Left renal pelvis (tissue), 4 donors: ENCODE results near the gene SMOC2. TPM values are rescaled to one million over a fixed set of nuclear protein-coding genes. Genes with fewer than 3 reads are reported as not detected.

Experiments used
- DNase-seq, 4 donors: peaks; one replicate each; pipeline ENCODE4 v3.0.0-alpha.2; 2013; ENCODE audit warnings: low read depth in 4 of 4, low spot score in 3 of 4
- polyA plus RNA-seq, 4 donors: library from polyadenylated mRNA; unstranded; fragments of 120-200 nt; gene quantifications; one replicate each; pipeline ENCODE4 v1.2.1, GENCODE V29; 2013; ENCODE audit not compliant: insufficient read length in 4 of 4

SMOC2 gene
- polyA plus RNA-seq, 4 donors = 19.7 to 420 (median 40.8) TPM

GRCh38 chr6:168616816-168617765 lies 176.1 kb downstream of the SMOC2 start:
- DNase-seq = no peak

- no peak for DNase-seq
Measured at GRCh38 chr6:168618546-168619315, 177.7 kb downstream of the SMOC2 start.

GRCh38 chr6:168619560-168620314 lies 178.8 kb downstream of the SMOC2 start:
- no peak for DNase-seq

DNA sequence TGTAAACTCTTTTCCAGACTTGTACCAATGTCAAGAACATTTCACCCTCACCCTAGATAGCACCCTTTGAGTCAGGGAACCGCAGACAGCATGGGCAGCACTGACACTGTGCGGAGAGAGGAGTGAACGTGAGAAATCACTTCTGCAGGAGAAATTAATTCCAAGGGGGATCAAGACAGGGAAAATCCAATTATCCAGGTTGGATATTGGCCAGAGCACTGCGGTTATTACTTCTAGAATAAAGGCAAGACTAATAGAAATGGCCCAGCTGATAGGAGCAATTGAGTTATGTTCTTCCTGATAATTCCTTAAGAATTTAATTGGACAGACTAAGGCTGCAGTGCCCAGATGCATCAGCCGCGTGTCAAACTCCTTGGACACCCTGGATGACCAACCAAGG lies 179.6 kb downstream of the SMOC2 start:
- DNase-seq = no peak

- DNase-seq = no peak
Measured at GRCh38 chr6:168623736-168624135, 182.8 kb downstream of the SMOC2 start.

DNA sequence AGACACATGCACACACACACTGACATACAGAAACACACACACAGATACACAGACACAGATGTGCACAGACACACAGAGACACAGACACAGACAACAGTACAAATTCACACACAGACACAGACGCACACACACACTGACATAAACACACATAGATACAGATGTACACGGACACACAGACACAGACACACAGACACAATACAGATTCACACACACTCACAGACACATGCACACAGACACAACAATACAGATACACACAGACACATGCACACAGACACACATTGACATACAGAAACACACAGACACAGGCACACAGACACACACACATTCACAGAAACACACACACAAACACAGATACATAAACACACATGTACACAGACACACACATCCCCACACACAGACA lies 183.6 kb downstream of the SMOC2 start:
- no peak for DNase-seq

DNA sequence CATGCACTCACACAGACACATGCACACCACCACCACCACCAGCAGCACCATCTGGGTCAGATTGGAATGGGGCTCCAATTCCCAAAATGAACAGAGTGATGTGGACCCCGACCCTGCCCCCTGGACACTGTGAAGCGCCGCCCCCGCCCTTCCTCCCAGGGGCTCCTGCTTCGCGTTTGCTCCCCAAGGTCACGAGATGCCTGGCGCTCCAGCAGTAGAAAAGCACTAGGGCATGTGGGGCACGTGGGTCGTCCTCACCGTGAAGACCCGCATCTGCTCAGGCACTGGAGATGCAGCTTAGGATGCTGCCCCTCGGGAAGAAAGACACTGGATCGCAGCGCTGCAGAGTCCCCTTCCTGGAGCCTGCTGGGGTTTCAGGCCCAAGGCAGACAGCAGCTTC lies 184.0 kb downstream of the SMOC2 start:
- no peak for DNase-seq

DNA sequence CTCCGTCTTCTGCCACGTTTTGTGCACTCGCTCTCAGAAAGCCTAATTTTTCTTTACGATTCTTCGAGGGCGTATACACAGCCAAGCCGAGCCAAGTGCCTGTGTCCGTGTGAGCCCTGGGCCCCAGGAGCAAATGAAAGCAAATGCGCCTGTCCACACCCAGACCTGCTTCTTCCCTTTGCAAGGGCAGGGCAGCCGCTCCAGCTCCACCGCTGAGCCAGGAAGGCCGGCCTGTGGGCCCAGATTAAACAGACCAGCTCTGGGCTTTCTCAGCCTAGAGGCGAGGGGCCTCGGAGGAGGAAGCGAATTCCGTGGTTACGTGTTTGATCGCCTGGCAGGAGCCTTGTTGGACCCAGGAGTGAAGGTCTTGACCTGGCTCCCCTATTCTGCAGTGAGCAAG lies 184.6 kb downstream of the SMOC2 start:
- no peak for DNase-seq

DNA sequence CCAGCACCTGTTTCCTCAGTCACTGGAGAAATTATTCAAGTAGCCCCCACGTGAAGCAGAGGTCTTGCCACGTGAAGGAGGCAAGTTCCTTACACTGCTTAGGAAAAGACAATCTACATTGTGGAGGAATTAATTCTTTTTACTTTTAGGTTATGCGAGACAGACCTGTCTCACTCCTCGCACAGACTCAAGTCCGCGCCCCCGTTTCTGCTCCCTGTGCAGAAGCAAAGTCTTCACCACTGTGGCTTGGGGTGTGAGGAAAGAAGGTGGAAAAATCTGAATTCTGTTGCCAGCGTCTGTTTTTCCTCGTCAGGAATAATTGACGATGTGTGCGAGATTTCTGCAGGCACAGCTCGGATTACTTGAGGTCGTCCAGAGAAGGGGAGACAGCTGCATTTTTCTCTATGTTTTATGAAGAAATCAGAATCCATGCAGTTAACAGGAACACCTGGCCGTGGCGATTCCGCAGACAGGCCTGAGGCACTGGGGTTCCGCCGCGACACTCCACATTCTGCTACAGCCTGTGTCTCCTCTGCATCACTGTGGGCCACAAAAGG lies 185.1 kb downstream of the SMOC2 start:
- no peak for DNase-seq

GRCh38 chr6:168627506-168628175 lies 186.7 kb downstream of the SMOC2 start:
- no peak for DNase-seq

GRCh38 chr6:168628176-168628553 lies 187.2 kb downstream of the SMOC2 start:
- DNase-seq = no peak

DNA sequence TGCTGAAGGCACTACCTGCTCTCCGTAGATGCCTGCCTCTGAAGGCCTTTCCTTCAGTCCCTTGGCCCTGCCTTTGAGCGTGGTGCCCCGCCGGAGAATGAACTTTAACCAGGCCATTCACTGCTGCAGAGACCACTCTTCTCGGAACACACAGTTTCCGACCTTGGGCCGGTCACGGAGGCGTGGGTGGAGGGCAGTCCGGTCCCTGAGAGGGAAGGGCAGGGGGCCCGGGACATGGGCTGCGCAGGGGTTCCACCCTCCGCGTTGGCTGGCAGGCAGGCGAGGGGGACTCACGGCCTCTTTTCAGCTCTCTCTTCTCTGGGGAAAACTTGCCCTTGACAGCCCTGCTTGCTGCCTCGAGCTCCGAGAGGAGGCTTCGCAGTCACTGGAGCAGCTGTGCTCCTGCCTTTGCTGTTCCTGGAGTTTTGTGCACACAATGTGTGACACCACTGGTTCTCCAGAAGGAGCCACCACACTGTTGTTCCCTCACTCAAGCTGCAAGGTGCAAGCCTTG lies 187.8 kb downstream of the SMOC2 start:
- no peak for DNase-seq

GRCh38 chr6:168631564-168631963 lies 190.6 kb downstream of the SMOC2 start:
- no peak for DNase-seq

GRCh38 chr6:168632694-168633093 lies 191.7 kb downstream of the SMOC2 start:
- no peak for DNase-seq

DNA sequence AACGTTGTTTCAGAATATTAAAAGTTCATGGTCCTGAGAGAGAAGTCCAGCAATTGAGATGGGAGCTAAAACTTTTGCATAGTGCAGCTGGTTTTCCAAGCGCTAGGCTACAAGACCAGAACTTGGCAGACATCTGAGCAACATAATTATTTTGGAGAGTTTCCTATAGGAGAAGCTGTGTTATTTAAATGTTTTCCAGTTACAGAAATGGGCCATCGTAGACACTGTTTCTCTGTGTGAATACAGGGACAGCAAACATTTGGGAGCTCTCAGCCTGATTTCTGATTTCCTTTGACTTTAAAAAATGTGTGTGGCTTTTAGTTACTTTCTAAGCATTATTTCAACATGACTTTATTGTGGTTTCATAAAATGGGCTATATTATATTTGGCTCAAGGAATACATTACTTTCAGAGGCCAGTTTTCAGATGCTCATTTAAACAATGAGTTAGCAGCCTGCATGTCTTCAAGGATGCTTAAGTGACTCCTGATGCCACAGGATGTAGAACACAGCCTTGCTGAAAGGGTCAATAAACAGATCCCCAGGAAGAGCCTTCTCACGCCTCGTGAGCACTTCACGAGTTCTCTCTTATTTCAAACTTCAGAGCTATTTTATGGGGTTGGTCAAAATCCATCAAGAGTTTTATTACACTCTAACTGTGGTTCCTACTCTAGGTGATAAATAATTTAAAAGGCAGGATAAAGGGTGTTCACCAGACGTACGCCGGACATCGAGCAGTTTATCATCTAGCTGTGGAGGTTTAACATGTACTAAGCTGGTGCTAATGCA lies 193.8 kb downstream of the SMOC2 start:
- DNase-seq = peak; percentile 55 to 68 (median 66)

- DNase-seq = no peak
Measured at GRCh38 chr6:168636147-168637004, 195.4 kb downstream of the SMOC2 start.

DNA sequence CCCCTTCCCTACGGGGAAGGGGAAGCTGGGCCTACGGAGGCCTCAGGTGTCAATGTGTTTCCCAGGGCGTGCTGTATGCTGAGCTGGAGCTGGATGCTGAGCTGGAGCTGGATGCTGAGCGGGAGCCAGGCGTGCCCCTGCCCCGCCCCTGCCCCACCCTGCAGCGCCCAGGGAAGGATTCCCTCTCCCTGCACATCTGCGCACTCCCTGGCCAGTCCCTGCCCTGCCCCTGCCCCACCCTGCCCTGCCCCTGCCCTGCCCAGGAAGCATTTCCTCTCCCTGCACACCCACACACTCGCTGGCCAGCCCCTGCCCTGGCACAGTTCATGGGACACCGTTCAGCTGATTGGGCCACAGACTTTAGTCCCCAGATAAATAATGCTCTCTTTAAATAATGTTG lies 196.8 kb downstream of the SMOC2 start:
- no peak for DNase-seq
